ENCODE data around the gene LRRC32. TPM values are rescaled to one million over a fixed set of nuclear protein-coding genes. Genes with fewer than 3 reads are reported as not detected.

The LRRC32 gene
- total RNA-seq, 1 donor from 2014 or later, result 25.8 TPM

DNA sequence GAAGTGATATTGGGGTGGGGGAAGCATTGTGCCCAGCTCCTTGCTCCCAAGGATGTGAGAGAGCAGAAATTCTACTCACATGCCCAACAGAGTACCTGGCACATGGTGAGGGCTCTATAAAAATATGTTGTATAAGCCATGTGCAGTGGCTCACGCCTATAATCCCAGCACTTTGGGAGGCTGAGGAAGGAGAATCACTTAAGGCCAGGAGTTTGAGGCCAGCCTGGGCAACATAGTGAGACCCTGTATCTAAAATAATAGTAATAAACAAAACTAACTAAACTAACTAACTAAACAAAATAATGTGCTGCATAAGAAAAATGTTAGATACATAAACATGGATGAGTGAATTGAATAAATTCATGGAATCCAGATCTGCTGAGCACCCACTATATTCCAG lies 33.2 kb upstream of the LRRC32 start:
- ChIA-PET CTCF (interaction anchor here (0.6 kb wide), 1 partner anchor 9 kb away, joined by 3 read pairs; no protein-coding TSS in a partner anchor), POLR2A (no interaction called here)
- ATAC-seq (ENCODE audit: low read depth) (no peak), DNase-seq (no peak)
- TF ChIP-seq CTCF (IDR thresholded peaks at IDR 0.05), result no peak
- no peak overlapping the region for H3K4me3 Mint-ChIP-seq
- H3K27me3 Mint-ChIP-seq, result peaks cover 13% of the 10 kb centered on the region
- no peaks in the 10 kb centered on the region for H3K4me1 Mint-ChIP-seq
- no peaks in the 10 kb centered on the region for H3K36me3 Mint-ChIP-seq (ENCODE audit: low read depth)
- intact Hi-C loops (cut with micrococcal nuclease), result no loop called here
- no peak overlapping the region for H3K27ac Mint-ChIP-seq
- peaks cover 9% of the 10 kb centered on the region for H3K9me3 Mint-ChIP-seq

DNA sequence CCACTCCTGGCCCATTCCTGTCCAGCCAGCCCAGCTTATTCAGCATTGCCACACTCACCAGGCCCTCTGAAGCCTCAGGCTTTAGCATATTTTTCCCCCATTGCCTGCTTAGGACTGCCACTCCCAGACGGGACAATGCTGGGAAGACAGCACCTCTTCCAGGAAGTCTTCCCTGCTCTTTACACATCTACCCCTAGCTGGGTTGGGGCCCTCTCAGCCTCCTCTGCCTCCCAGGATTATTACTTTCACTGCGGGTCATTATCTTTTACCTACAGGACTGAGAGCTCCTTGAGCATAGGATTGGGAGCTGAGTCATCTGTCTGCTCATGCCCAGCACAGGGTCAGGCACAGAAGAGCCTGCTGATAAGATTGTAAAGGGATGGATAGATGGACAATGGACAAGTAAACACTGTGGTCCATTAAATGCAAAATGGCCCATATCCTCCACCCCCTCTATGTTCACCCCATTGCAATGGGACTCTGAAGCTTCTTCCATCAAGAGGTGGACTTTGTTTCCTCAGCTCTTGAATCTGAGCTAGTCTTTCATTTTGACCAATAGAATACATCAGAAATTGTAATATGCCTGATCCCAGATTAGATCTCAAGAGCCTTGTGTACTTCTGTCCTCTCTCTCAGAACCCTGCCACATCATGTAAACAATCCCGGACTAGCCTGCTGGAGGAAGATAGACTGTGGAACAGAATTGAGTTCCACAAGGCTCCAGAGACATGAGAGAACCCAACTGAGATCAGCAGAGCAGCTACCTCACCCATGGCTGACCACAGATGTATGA lies 32.0 kb upstream of the LRRC32 start:
- Mint-ChIP-seq H3K4me3 (no peak overlapping the region), H3K4me1 (no peaks in the 10 kb centered on the region), H3K9me3 (peaks cover 9% of the 10 kb centered on the region), H3K27me3 (peaks cover 11% of the 10 kb centered on the region), H3K36me3 (ENCODE audit: low read depth) (no peaks in the 10 kb centered on the region), H3K27ac (no peak overlapping the region)
- ChIA-PET CTCF (no interaction called here), POLR2A (no interaction called here)
- no peak for TF ChIP-seq CTCF (IDR thresholded peaks at IDR 0.05)
- no peak for ATAC-seq (ENCODE audit: low read depth)
- no peak for DNase-seq
- intact Hi-C loops (cut with micrococcal nuclease), result no loop called here

DNA sequence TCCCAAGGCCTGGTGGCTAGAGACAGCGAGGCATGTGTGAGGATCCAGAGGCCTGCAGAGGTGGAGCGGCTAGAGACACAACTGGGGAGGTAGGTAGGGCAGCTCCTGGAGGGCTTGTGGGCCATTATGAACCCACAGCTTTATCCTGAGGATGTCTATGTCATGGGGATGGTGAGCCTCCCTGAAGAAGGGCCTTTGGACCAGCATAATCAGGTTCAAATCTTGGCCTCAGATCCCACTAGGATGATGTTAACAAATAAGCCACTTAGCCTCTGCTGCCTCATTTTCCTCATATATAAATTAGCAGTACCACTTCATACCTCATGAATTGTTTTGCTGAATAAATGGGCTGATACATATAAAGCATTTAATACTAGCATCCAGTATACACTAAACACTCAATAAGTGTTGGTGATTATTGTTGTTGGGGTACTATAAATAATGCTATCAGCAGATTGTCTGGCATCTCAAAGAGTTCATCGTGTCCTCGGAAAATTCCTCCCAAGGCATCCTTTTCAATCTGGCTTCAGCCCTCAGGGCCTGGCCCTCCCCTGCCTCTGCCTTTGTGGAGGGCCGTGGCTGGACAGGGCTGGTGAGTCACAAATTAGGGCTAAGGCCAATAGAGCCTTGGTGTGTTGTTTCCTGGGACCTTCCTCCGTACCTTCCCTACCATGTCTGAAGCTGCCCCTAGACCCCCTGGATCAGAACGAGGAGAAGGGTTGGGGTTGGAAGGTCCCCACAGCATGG lies 30.9 kb upstream of the LRRC32 start:
- no peak for DNase-seq
- Mint-ChIP-seq H3K27me3 (peaks cover 11% of the 10 kb centered on the region), H3K4me3 (no peak overlapping the region), H3K4me1 (no peaks in the 10 kb centered on the region), H3K27ac (no peak overlapping the region), H3K36me3 (ENCODE audit: low read depth) (no peaks in the 10 kb centered on the region), H3K9me3 (peaks cover 9% of the 10 kb centered on the region)
- intact Hi-C loops (cut with micrococcal nuclease), result no loop called here
- ATAC-seq (ENCODE audit: low read depth), result no peak
- ChIA-PET POLR2A (no interaction called here), CTCF (no interaction called here)
- no peak for TF ChIP-seq CTCF (IDR thresholded peaks at IDR 0.05)

- ChIA-PET CTCF (no interaction called here), POLR2A (no interaction called here)
- TF ChIP-seq CTCF (IDR thresholded peaks at IDR 0.05), result no peak
- H3K36me3 Mint-ChIP-seq (ENCODE audit: low read depth), result no peaks in the 10 kb centered on the region
- peaks cover 11% of the 10 kb centered on the region for H3K27me3 Mint-ChIP-seq
- intact Hi-C loops (cut with micrococcal nuclease), result no loop called here
- H3K4me3 Mint-ChIP-seq, result no peak overlapping the region
- ATAC-seq (ENCODE audit: low read depth) (no peak), DNase-seq (no peak)
- peaks cover 6% of the 10 kb centered on the region for H3K9me3 Mint-ChIP-seq
- H3K27ac Mint-ChIP-seq, result no peak overlapping the region
- no peaks in the 10 kb centered on the region for H3K4me1 Mint-ChIP-seq
Observed at GRCh38 chr11:76700177-76701100, 29.9 kb upstream of the LRRC32 start.

Measured in activated B cell treated with CpG ODN at 0.5 μM for 24 hours (primary cell).